ENCODE data around the gene HIGD2B. TPM values are rescaled to one million over a fixed set of nuclear protein-coding genes. Genes with fewer than 3 reads are reported as not detected.
"Not testable (repeated sequence)": the region's sequence is repeated elsewhere in the genome, so short reads cannot be mapped to it uniquely, and the experiment has no call there.

The HIGD2B gene
- total RNA-seq, 1 donor from 2014 or later, result not detected

- TF ChIP-seq CTCF (IDR thresholded peaks at IDR 0.05), result no peak
- Mint-ChIP-seq H3K27ac (ENCODE audit: unreplicated experiment) (no peak overlapping the region), H3K9me3 (ENCODE audit: unreplicated experiment) (no peaks in the 10 kb centered on the region), H3K27me3 (ENCODE audit: unreplicated experiment) (no peaks in the 10 kb centered on the region), H3K36me3 (ENCODE audit: unreplicated experiment) (peaks cover 28% of the 10 kb centered on the region), H3K4me3 (ENCODE audit: unreplicated experiment) (no peak overlapping the region), H3K4me1 (ENCODE audit: unreplicated experiment) (no peaks in the 10 kb centered on the region)
- DNase-seq (ENCODE audit: extremely low spot score, unreplicated experiment), result no peak
These were observed 42.8 kb upstream of the HIGD2B start for GRCh38 chr15:72728821-72729220.

GRCh38 chr15:72728249-72728648 lies 42.3 kb upstream of the HIGD2B start:
- DNase-seq (ENCODE audit: extremely low spot score, unreplicated experiment); H3K4me1 Mint-ChIP-seq (ENCODE audit: unreplicated experiment); H3K4me3 Mint-ChIP-seq (ENCODE audit: unreplicated experiment); H3K9me3 Mint-ChIP-seq (ENCODE audit: unreplicated experiment); H3K27me3 Mint-ChIP-seq (ENCODE audit: unreplicated experiment); H3K27ac Mint-ChIP-seq (ENCODE audit: unreplicated experiment): not testable (repeated sequence)
- H3K36me3 Mint-ChIP-seq (ENCODE audit: unreplicated experiment), result peaks cover 28% of the 10 kb centered on the region

- Mint-ChIP-seq H3K36me3 (ENCODE audit: unreplicated experiment) (peaks cover 21% of the 10 kb centered on the region), H3K9me3 (ENCODE audit: unreplicated experiment) (no peaks in the 10 kb centered on the region), H3K4me1 (ENCODE audit: unreplicated experiment) (no peaks in the 10 kb centered on the region), H3K27me3 (ENCODE audit: unreplicated experiment) (no peaks in the 10 kb centered on the region), H3K4me3 (ENCODE audit: unreplicated experiment) (no peak overlapping the region), H3K27ac (ENCODE audit: unreplicated experiment) (no peak overlapping the region)
- DNase-seq (ENCODE audit: extremely low spot score, unreplicated experiment), result no peak
- TF ChIP-seq CTCF (IDR thresholded peaks at IDR 0.05), result no peak
These were observed 41.2 kb upstream of the HIGD2B start for GRCh38 chr15:72727154-72727553.

DNA sequence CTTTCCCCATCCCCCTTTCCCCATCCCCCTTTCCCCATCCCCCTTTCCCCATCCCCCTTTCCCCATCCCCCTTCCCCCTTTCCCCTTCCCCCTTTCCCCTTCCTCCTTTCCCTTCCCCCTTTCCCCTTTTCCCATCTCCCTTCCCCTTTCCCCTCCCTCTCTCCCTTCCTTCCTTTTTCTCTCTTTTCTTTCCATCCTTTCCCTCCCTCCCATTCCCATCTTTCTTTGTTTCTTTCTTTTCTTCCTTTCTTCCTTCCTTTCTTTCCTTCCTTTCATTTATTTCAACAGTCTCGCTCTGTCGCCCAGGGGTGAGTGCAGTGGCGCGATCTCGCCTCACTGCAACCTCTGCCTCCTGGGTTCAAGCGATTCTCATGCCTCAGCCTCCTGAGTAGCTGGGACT lies 39.9 kb upstream of the HIGD2B start:
- H3K36me3 Mint-ChIP-seq (ENCODE audit: unreplicated experiment), result peaks cover 19% of the 10 kb centered on the region
- not testable (repeated sequence) for H3K9me3 Mint-ChIP-seq (ENCODE audit: unreplicated experiment); H3K4me1 Mint-ChIP-seq (ENCODE audit: unreplicated experiment); DNase-seq (ENCODE audit: extremely low spot score, unreplicated experiment); H3K4me3 Mint-ChIP-seq (ENCODE audit: unreplicated experiment); H3K27me3 Mint-ChIP-seq (ENCODE audit: unreplicated experiment); H3K27ac Mint-ChIP-seq (ENCODE audit: unreplicated experiment)

DNA sequence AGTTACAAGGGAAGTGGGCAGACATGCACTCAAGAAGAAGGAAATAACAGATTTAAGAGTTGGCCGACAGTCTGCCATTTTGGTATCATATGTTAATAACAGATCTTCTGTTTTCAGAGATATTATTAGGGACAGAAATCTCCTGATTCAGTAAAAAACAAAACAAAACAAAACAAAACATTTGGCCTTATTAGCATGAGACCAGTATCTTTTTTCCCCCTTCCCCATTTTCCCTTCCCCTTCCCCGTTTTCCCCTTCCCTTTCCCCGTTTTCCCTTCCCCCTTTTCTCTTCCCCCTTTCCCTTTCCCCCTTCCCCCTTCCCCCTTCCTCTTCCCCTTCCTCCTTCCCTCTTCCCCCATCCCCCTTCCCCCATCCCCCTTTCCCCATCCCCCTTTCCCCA lies 39.5 kb upstream of the HIGD2B start:
- Mint-ChIP-seq H3K36me3 (ENCODE audit: unreplicated experiment) (peaks cover 19% of the 10 kb centered on the region), H3K27me3 (ENCODE audit: unreplicated experiment) (no peaks in the 10 kb centered on the region), H3K4me3 (ENCODE audit: unreplicated experiment) (no peak overlapping the region), H3K9me3 (ENCODE audit: unreplicated experiment) (no peaks in the 10 kb centered on the region), H3K4me1 (ENCODE audit: unreplicated experiment) (no peaks in the 10 kb centered on the region), H3K27ac (ENCODE audit: unreplicated experiment) (no peak overlapping the region)
- DNase-seq (ENCODE audit: extremely low spot score, unreplicated experiment), result no peak
- no peak for TF ChIP-seq CTCF (IDR thresholded peaks at IDR 0.05)

DNA sequence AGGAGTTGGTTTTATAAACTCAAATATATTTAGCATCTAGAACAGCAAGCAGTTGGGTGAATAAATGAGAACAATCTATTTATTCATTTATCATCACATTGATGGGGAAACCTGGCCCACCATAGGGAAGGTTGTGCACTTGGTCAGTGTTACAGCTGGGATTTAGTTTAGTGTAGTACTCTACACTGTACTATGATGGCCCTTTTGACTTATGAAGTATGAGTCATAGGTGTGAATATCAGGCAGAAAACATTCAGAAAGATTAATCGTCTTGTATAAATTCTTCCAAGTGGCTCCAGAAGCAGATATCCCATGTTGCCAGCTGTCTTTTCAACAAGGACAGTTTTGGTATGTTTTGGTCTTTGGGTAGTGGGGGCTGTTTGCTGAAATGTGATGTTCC lies 38.0 kb upstream of the HIGD2B start:
- Mint-ChIP-seq H3K4me1 (ENCODE audit: unreplicated experiment) (no peaks in the 10 kb centered on the region), H3K9me3 (ENCODE audit: unreplicated experiment) (no peaks in the 10 kb centered on the region), H3K27me3 (ENCODE audit: unreplicated experiment) (no peaks in the 10 kb centered on the region), H3K36me3 (ENCODE audit: unreplicated experiment) (peaks cover 19% of the 10 kb centered on the region), H3K27ac (ENCODE audit: unreplicated experiment) (no peak overlapping the region), H3K4me3 (ENCODE audit: unreplicated experiment) (no peak overlapping the region)
- no peak for TF ChIP-seq CTCF (IDR thresholded peaks at IDR 0.05)
- no peak for DNase-seq (ENCODE audit: extremely low spot score, unreplicated experiment)
